GM12873 (cell line): ENCODE results near the gene RAI14.

ENCODE experiments used
- CTCF ChIP-seq: IDR thresholded peaks from 2 replicates; pipeline ENCODE4 v1.5.1; 2012; ENCODE audit warnings: low read depth, mild to moderate bottlenecking, moderate library complexity, low read length, control low read depth; ENCODE audit not compliant: insufficient read depth; ENCODE audit errors: missing control alignments

Gene RAI14

GRCh38 chr5:34771076-34771475 lies 114.9 kb downstream of the RAI14 start:
- TF ChIP-seq CTCF, result no peak

GRCh38 chr5:34772267-34773098 lies 116.4 kb downstream of the RAI14 start:
- TF ChIP-seq CTCF, result no peak

GRCh38 chr5:34774139-34774538 lies 118.0 kb downstream of the RAI14 start:
- no peak for TF ChIP-seq CTCF

GRCh38 chr5:34775886-34776285 lies 119.8 kb downstream of the RAI14 start:
- no peak for TF ChIP-seq CTCF

GRCh38 chr5:34778091-34778850 lies 122.1 kb downstream of the RAI14 start:
- no peak for TF ChIP-seq CTCF

GRCh38 chr5:34787035-34787434 lies 130.9 kb downstream of the RAI14 start:
- no peak for TF ChIP-seq CTCF

GRCh38 chr5:34789021-34789531 lies 132.9 kb downstream of the RAI14 start:
- TF ChIP-seq CTCF, result no peak
